ENCODE results near the gene TPX2.

The TPX2 gene

DNA sequence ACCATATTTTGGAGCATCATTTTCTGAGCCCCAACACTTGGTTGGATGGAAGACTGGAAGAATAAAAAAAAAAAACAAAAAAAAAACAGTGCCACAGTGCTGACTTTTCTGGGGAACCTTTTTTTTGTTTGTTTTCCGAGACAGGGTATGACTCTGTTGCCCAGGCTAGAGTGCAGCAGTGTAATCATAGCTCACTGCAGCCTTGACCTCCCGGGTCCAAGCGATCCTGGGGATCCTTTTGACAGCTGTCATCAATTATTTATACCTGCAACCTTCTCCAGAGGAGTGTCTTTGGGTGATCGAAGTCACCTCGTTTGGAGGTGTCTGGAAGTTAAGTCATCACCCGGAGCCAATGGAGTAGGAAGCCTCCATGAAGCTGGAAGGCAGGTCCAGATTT, 7.8 kb upstream of the TPX2 start:
- Histone ChIP-seq H3K9me3 (ENCODE audit: severe bottlenecking) (no peaks in the 10 kb centered on the region), H3K36me3 (ENCODE audit: low read depth) (no peaks in the 10 kb centered on the region), H3K27ac (ENCODE audit: poor library complexity, severe bottlenecking) (peak overlapping the region; percentile 31), H3K4me3 (ENCODE audit: severe bottlenecking) (no peak overlapping the region), H3K27me3 (ENCODE audit: insufficient read depth, poor library complexity, severe bottlenecking) (no peaks in the 10 kb centered on the region), H3K4me1 (ENCODE audit: insufficient read depth, poor library complexity, severe bottlenecking) (peaks cover 3% of the 10 kb centered on the region)
- ATAC-seq (ENCODE audit: low read depth), result no peak
- DNase-seq (ENCODE audit: low spot score), result peak; percentile 38
- TF ChIP-seq, protein P1, sequence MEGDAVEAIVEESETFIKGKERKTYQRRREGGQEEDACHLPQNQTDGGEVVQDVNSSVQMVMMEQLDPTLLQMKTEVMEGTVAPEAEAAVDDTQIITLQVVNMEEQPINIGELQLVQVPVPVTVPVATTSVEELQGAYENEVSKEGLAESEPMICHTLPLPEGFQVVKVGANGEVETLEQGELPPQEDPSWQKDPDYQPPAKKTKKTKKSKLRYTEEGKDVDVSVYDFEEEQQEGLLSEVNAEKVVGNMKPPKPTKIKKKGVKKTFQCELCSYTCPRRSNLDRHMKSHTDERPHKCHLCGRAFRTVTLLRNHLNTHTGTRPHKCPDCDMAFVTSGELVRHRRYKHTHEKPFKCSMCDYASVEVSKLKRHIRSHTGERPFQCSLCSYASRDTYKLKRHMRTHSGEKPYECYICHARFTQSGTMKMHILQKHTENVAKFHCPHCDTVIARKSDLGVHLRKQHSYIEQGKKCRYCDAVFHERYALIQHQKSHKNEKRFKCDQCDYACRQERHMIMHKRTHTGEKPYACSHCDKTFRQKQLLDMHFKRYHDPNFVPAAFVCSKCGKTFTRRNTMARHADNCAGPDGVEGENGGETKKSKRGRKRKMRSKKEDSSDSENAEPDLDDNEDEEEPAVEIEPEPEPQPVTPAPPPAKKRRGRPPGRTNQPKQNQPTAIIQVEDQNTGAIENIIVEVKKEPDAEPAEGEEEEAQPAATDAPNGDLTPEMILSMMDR (IDR thresholded peaks at IDR 0.05; ENCODE audit: poor library complexity, severe bottlenecking), result no peak

DNA sequence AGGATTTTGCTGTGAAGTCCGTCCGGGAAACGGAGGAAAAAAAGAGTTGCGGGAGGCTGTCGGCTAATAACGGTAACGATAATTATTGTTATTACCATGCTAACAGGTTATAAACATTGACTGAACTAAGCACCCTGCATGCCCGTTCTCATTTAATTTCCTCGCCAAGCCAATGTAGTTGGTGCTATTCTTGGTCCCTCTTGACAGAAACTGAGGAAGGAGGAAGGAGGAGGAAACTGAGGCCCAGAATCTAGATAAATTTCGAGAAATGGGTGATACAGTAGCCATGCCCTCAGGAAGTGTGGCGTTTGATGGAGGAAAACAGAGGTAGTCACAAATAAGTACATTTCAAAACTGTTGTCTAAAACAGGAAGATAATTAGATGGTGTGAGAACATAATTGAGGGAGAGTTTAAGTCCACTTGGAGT, 474 bp downstream of the TPX2 start:
- no peak for DNase-seq (ENCODE audit: low spot score)
- peak overlapping the region; percentile 82 for H3K4me3 ChIP-seq (ENCODE audit: severe bottlenecking)
- TF ChIP-seq, protein P1 (IDR thresholded peaks at IDR 0.05; ENCODE audit: poor library complexity, severe bottlenecking), result peak; percentile 6
- peak; percentile 0; the same call in 1 of the 3 replicates for ATAC-seq (ENCODE audit: low read depth)
- no peaks in the 10 kb centered on the region for H3K9me3 ChIP-seq (ENCODE audit: severe bottlenecking)
- H3K36me3 ChIP-seq (ENCODE audit: low read depth), result peaks cover 44% of the 10 kb centered on the region
- H3K27ac ChIP-seq (ENCODE audit: poor library complexity, severe bottlenecking), result peak overlapping the region; percentile 69
- no peaks in the 10 kb centered on the region for H3K27me3 ChIP-seq (ENCODE audit: insufficient read depth, poor library complexity, severe bottlenecking)
- peaks cover 16% of the 10 kb centered on the region for H3K4me1 ChIP-seq (ENCODE audit: insufficient read depth, poor library complexity, severe bottlenecking)

- Histone ChIP-seq H3K9me3 (ENCODE audit: severe bottlenecking) (no peaks in the 10 kb centered on the region), H3K27me3 (ENCODE audit: insufficient read depth, poor library complexity, severe bottlenecking) (no peaks in the 10 kb centered on the region), H3K4me3 (ENCODE audit: severe bottlenecking) (peak overlapping the region; percentile 82), H3K27ac (ENCODE audit: poor library complexity, severe bottlenecking) (peak overlapping the region; percentile 69), H3K4me1 (ENCODE audit: insufficient read depth, poor library complexity, severe bottlenecking) (peaks cover 16% of the 10 kb centered on the region), H3K36me3 (ENCODE audit: low read depth) (peaks cover 50% of the 10 kb centered on the region)
- peak; percentile 7; the same call in 1 of the 3 replicates for ATAC-seq (ENCODE audit: low read depth)
- no peak for DNase-seq (ENCODE audit: low spot score)
- TF ChIP-seq, protein P1 (IDR thresholded peaks at IDR 0.05; ENCODE audit: poor library complexity, severe bottlenecking), result no peak
Measured at GRCh38 chr20:31740208-31740607, 1.1 kb downstream of the TPX2 start.

GRCh38 chr20:31740656-31741323, 1.7 kb downstream of the TPX2 start:
- no peaks in the 10 kb centered on the region for H3K27me3 ChIP-seq (ENCODE audit: insufficient read depth, poor library complexity, severe bottlenecking)
- ATAC-seq (ENCODE audit: low read depth), result no peak
- TF ChIP-seq, protein P1 (IDR thresholded peaks at IDR 0.05; ENCODE audit: poor library complexity, severe bottlenecking), result no peak
- no peak for DNase-seq (ENCODE audit: low spot score)
- H3K9me3 ChIP-seq (ENCODE audit: severe bottlenecking), result no peaks in the 10 kb centered on the region
- H3K27ac ChIP-seq (ENCODE audit: poor library complexity, severe bottlenecking), result peak overlapping the region; percentile 69
- H3K36me3 ChIP-seq (ENCODE audit: low read depth), result peaks cover 56% of the 10 kb centered on the region
- peaks cover 21% of the 10 kb centered on the region for H3K4me1 ChIP-seq (ENCODE audit: insufficient read depth, poor library complexity, severe bottlenecking)
- H3K4me3 ChIP-seq (ENCODE audit: severe bottlenecking), result peak overlapping the region; percentile 82
